Neural cell (in vitro differentiated cells): Measurements from ENCODE around the gene CIDEA.

ENCODE experiments used
- CTCF ChIP-seq: fragments of 450-650 bp; IDR thresholded peaks from 2 replicates; pipeline ENCODE4 v1.5.1; 2014; ENCODE audit warnings: antibody characterized with exemption, mild to moderate bottlenecking, moderate library complexity; ENCODE audit not compliant: poor library complexity, severe bottlenecking
- EP300 ChIP-seq: fragments of 450-650 bp; conservative IDR thresholded peaks from 2 replicates; pipeline ENCODE4 v1.6.1; 2014; ENCODE audit warnings: antibody characterized with exemption, mild to moderate bottlenecking, moderate library complexity; ENCODE audit not compliant: poor library complexity, severe bottlenecking
- REST ChIP-seq: IDR thresholded peaks from 2 replicates; pipeline ENCODE4 v1.6.1; 2012; ENCODE audit warnings: borderline replicate concordance

- TF ChIP-seq EP300 = no peak
- peak; percentile 75 for TF ChIP-seq CTCF
- TF ChIP-seq REST = no peak
These were observed 17.4 kb downstream of the CIDEA start for GRCh38 chr18:12271376-12272235.
